A673 (cell line): ENCODE results near the gene IGLL5. TPM values are rescaled to one million over a fixed set of nuclear protein-coding genes. Genes with fewer than 3 reads are reported as not detected.

Experiments
- BruUV-seq: library from RNA; stranded (reverse); fragments of 400-500 nt; replicated peaks from 2 replicates; lab custom pipeline; 2021; lab: Mats Ljungman, UMichigan
- CTCF ChIA-PET: fragments of 300-600 bp; sonication (Branson Sonifier 250); formaldehyde crosslinking; loops from one replicate; lab custom pipeline; 2022; ENCODE audit warnings: antibody characterized with exemption; lab: Charles Lee
- POLR2A ChIA-PET: fragments of 300-600 bp; sonication (Branson Sonifier 250); formaldehyde crosslinking; loops from one replicate; lab custom pipeline; 2022; ENCODE audit warnings: antibody characterized with exemption; ENCODE audit not compliant: low non-redundant PET; lab: Charles Lee
- DNase-seq: peaks from one replicate; pipeline ENCODE4 v3.0.0-alpha.2; 2015; ENCODE audit warnings: low spot score
- H3K27ac ChIP-seq: fragments of 200-600 bp; sonication (generic); 2 replicates; pipeline ENCODE4 v1.5.1; 2016; ENCODE audit warnings: mixed run types, low read depth, mild to moderate bottlenecking, mixed read lengths, antibody characterized with exemption, low read length; ENCODE audit not compliant: poor library complexity, severe bottlenecking
- H3K27me3 ChIP-seq: fragments of 200-600 bp; sonication (generic); replicated peaks from 2 replicates; pipeline ENCODE4 v1.6.1; 2017; ENCODE audit warnings: mixed run types, low read depth, mild to moderate bottlenecking, mixed read lengths, antibody characterized with exemption, low read length; ENCODE audit not compliant: insufficient read depth, poor library complexity
- H3K36me3 ChIP-seq: fragments of 200-600 bp; sonication (generic); 2 replicates; pipeline ENCODE4 v1.6.1; 2016; ENCODE audit warnings: mixed run types, mild to moderate bottlenecking, mixed read lengths, antibody characterized with exemption, low read length; ENCODE audit not compliant: insufficient read depth, poor library complexity, severe bottlenecking
- H3K4me1 ChIP-seq: fragments of 200-600 bp; sonication (generic); 2 replicates; pipeline ENCODE4 v1.6.1; 2017; ENCODE audit warnings: mixed run types, mild to moderate bottlenecking, mixed read lengths, antibody characterized with exemption, low read length; ENCODE audit not compliant: insufficient read depth, poor library complexity, severe bottlenecking
- H3K4me3 ChIP-seq: fragments of 200-600 bp; sonication (generic); 2 replicates; pipeline ENCODE4 v1.5.1; 2016; ENCODE audit warnings: low read depth, mixed run types, mild to moderate bottlenecking, mixed read lengths, low read length; ENCODE audit not compliant: poor library complexity, severe bottlenecking
- H3K9me3 ChIP-seq: fragments of 200-600 bp; sonication (generic); 2 replicates; pipeline ENCODE4 v1.6.1; 2016; ENCODE audit warnings: mixed run types, low read depth, mild to moderate bottlenecking, mixed read lengths, antibody characterized with exemption, low read length; ENCODE audit not compliant: poor library complexity, severe bottlenecking
- CTCF ChIP-seq: fragments of 300-800, 200-600 bp; sonication (generic); conservative IDR thresholded peaks from 2 replicates; pipeline ENCODE4 v1.5.1; 2017; ENCODE audit warnings: low read depth, mild to moderate bottlenecking, antibody characterized with exemption, low read length, moderate library complexity, mixed read lengths
- EZH2 ChIP-seq: fragments of 200-600 bp; sonication (generic); IDR thresholded peaks from 2 replicates; pipeline ENCODE4 v1.6.1; 2017; ENCODE audit warnings: borderline replicate concordance, low read depth, mild to moderate bottlenecking, mixed read lengths, antibody characterized with exemption, low read length; ENCODE audit not compliant: poor library complexity, severe bottlenecking
- intact Hi-C: fragments of 100-400 bp; cut with micrococcal nuclease; formaldehyde crosslinking; loops from one replicate; pipeline ENCODE4 v1.10.0; 2022; ENCODE audit not compliant: unreplicated experiment
- total RNA-seq: library from RNA; stranded (reverse); gene quantifications from 2 replicates; pipeline ENCODE4 v1.2.3, GENCODE V29; 2021

Gene IGLL5
- total RNA-seq, 1 experiment from 2014 or later, result not detected

- no TSS peak for BruUV-seq
- intact Hi-C loops, result no loop called here
Observed at GRCh38 chr22:22840780-22841179, 46.8 kb upstream of the IGLL5 start.

GRCh38 chr22:22841598-22841997, 46.0 kb upstream of the IGLL5 start:
- ChIA-PET CTCF (no interaction called here), POLR2A (no interaction called here)
- DNase-seq, result no peak
- Histone ChIP-seq H3K4me1 (no peaks in the 10 kb centered on the region), H3K9me3 (no peaks in the 10 kb centered on the region), H3K27ac (no peak overlapping the region), H3K27me3 (peaks cover 28% of the 10 kb centered on the region), H3K36me3 (no peaks in the 10 kb centered on the region), H3K4me3 (no peak overlapping the region)
- no peak for TF ChIP-seq CTCF
- no peak for TF ChIP-seq EZH2
- BruUV-seq, result no TSS peak
- intact Hi-C loops, result no loop called here

More at GRCh38 chr22:22840780-22841179, 46.8 kb upstream of the IGLL5 start:
- Histone ChIP-seq H3K36me3 (no peaks in the 10 kb centered on the region), H3K4me3 (no peak overlapping the region), H3K27me3 (peaks cover 19% of the 10 kb centered on the region), H3K4me1 (no peaks in the 10 kb centered on the region), H3K27ac (no peak overlapping the region), H3K9me3 (no peaks in the 10 kb centered on the region)
- TF ChIP-seq CTCF (no peak), EZH2 (no peak)
- POLR2A ChIA-PET, result no interaction called here
- CTCF ChIA-PET, result no interaction called here
- DNase-seq, result no peak

- H3K27me3 ChIP-seq, result peaks cover 32% of the 10 kb centered on the region
- no peak for TF ChIP-seq CTCF
- no peak for TF ChIP-seq EZH2
- intact Hi-C loops, result no loop called here
- H3K27ac ChIP-seq, result no peak overlapping the region
- POLR2A ChIA-PET, result no interaction called here
- no peaks in the 10 kb centered on the region for H3K36me3 ChIP-seq
- CTCF ChIA-PET, result no interaction called here
- no TSS peak for BruUV-seq
- H3K4me1 ChIP-seq, result no peaks in the 10 kb centered on the region
- no peaks in the 10 kb centered on the region for H3K9me3 ChIP-seq
- no peak for DNase-seq
- no peak overlapping the region for H3K4me3 ChIP-seq
Observed at GRCh38 chr22:22842085-22842484, 45.5 kb upstream of the IGLL5 start.
